Endometrium (tissue), 2 donors: Measurements from ENCODE around the gene AHI1.

Experiments
- FAIRE-seq: peaks from 2 replicates; lab custom pipeline; 2012; peaks lifted over from hg19 to GRCh38; lab: Jason Lieb, UNC
- donor health status: control.
- donor health status: control.

AHI1 gene

GRCh38 chr6:135451617-135452190 is 45.8 kb downstream of the AHI1 start:
- peak; percentile 89 for FAIRE-seq

GRCh38 chr6:135449246-135449645 is 48.3 kb downstream of the AHI1 start:
- FAIRE-seq: no peak

GRCh38 chr6:135440087-135440792 is 57.3 kb downstream of the AHI1 start:
- no peak for FAIRE-seq

- FAIRE-seq: no peak
Measured at GRCh38 chr6:135439549-135439948, 58.0 kb downstream of the AHI1 start.

GRCh38 chr6:135438907-135439535 is 58.5 kb downstream of the AHI1 start:
- FAIRE-seq: no peak

GRCh38 chr6:135434991-135435390 is 62.5 kb downstream of the AHI1 start:
- FAIRE-seq: no peak

GRCh38 chr6:135434095-135434494 is 63.4 kb downstream of the AHI1 start:
- peak; percentile 51 for FAIRE-seq

GRCh38 chr6:135428078-135428477 is 69.5 kb downstream of the AHI1 start:
- no peak for FAIRE-seq

GRCh38 chr6:135426833-135427232 is 70.7 kb downstream of the AHI1 start:
- no peak for FAIRE-seq

GRCh38 chr6:135424385-135424784 is 73.2 kb downstream of the AHI1 start:
- FAIRE-seq: no peak

GRCh38 chr6:135423649-135424128 is 73.9 kb downstream of the AHI1 start:
- peak; percentile 90 for FAIRE-seq

- no peak for FAIRE-seq
Measured at GRCh38 chr6:135419162-135419561, 78.4 kb downstream of the AHI1 start.

GRCh38 chr6:135418040-135418760 is 79.3 kb downstream of the AHI1 start:
- no peak for FAIRE-seq

GRCh38 chr6:135412761-135413160 is 84.8 kb downstream of the AHI1 start:
- no peak for FAIRE-seq

GRCh38 chr6:135411849-135412248 is 85.7 kb downstream of the AHI1 start:
- FAIRE-seq: no peak

GRCh38 chr6:135411339-135411738 is 86.2 kb downstream of the AHI1 start:
- FAIRE-seq: no peak

- FAIRE-seq: no peak
Measured at GRCh38 chr6:135410856-135411255, 86.7 kb downstream of the AHI1 start.

GRCh38 chr6:135403584-135403983 is 94.0 kb downstream of the AHI1 start:
- no peak for FAIRE-seq

- FAIRE-seq: no peak
Measured at GRCh38 chr6:135402311-135402710, 95.2 kb downstream of the AHI1 start.

GRCh38 chr6:135397172-135397952 is 100.2 kb downstream of the AHI1 start:
- no peak for FAIRE-seq

- FAIRE-seq: no peak
Measured at GRCh38 chr6:135395136-135395535, 102.4 kb downstream of the AHI1 start.

GRCh38 chr6:135393289-135393688 is 104.3 kb downstream of the AHI1 start:
- FAIRE-seq: no peak
